Brain pericyte (primary cell): ENCODE measurements around the gene PRKCE.

Source experiments
- DNase-seq: peaks from one replicate; pipeline ENCODE4 v3.0.0-alpha.2; 2012; ENCODE audit warnings: low read depth, low spot score

The PRKCE gene

DNA sequence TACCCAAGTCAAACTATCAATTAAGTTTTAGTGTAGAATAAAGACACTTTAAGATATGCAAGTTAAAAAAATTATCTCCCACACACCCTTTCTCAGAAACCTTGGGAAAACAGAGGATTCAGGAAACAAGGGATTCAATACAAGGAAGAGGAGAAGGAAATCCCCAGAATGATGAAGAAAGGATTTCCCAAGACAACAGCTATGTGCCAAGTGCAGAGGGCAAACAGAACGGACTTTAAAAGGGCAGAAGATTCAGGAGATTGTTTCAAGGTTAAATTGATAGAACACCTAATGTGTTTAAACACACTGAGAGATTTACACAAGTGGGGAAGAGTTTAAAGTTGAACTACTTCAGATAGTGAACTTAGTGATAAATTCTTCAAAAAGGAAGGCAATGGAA, 574.3 kb downstream of the PRKCE start:
- DNase-seq: no peak

DNA sequence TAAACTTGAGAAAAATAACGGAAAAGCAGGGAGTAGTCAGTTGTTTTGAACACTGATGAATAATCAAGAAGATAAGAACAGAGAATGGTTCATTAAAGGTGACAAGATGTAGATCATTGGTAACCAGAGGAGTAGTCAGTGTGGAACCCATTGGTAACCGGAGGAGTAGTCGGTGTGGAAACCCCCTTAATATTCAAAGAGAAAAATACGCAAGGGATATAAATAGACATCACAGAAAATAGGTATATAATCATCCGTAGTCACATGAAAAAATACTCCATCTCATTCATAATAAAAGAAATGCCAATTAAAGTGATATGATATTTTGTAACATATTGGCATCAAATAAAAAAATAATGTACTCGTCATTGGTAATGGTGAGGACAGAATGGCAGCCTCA, 575.1 kb downstream of the PRKCE start:
- no peak for DNase-seq

DNA sequence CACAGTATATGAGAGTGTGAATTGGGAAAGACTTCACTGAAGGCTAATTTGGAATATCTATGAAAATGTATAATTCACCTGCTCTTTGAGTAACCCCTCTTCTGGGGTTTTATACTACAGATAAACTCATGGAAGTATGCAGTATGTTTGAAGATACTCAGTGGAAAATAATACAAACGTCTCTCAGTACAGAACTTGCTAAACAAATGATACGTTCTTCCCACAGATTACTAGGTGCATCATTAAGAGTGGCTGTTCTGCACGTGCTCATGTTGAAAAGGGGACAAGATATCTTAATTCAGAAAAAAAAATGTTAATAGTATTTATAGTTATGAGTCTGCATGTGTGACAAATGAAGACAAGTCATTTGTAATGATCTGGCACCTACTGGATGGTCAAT, 575.5 kb downstream of the PRKCE start:
- DNase-seq: no peak

DNA sequence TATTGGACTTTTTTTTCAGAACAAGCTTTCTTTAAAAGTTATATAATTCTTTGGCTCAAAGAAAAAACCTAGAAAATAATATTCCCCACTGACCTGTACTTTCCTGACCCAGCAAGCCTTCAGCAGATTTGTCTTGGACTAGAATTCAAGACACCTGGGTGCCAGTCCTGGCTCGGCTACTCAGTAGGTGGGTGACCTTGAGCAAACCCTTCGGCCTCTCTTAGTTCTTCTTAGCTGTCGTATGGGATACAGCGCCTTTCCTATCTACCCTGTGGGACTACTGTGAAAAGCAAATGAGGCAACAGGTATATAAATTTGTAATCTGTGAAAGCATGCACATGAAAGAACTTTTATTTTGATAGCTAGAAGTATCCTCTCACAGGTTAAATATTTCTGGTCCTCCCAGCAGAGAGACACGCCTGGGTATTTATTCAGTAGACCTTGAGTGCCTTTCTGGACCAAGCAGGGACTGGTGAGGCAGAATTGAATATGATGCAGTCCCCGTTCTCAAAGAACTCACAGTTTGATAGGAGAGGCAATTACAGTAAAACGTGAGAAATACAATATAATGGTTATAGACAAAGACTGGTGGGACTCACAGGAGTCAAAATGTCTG, 576.3 kb downstream of the PRKCE start:
- no peak for DNase-seq

DNA sequence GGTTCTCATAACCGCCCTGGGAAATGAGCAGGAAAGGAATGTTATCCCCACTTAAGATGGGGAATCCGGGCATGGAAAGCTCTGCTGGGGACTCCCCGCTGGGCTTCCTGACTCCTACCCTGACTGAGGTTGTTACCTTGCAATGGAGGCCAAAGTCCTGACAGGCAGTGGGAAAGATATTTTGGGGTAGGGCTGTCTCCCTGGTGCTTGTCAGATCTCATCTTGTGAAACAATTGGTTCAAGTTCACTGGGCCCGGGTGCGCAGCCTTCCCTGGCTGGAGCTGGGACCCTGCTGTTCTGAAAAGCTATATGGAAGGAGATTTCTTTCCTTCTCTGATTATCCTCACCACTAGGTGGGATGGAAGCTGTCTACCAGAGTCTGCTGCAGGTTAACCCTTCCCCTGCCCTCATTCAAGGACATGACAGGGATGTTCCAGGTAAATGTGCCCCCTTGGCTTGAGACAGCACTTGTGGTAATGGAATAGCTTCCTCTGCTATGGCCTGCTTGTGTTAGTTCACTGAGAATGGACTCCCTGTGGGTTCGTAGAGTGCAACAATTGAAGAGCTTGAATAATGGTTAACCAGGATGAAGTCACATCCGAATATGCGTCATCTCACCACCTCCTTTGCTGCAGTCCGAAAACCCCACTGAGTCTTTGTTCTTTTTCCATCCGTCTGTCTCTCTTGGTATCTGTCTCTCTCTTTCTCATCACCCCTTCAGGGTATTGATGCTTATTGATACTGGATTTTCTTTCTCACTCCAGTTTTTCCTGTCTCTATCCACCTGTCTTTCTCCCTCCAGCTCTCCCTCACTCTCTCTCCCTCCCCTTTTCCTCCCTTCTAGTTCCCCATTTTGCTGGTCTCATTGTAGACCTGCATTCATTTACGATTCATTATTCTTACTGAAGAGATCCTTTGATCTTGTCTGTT, 577.9 kb downstream of the PRKCE start:
- no peak for DNase-seq

DNA sequence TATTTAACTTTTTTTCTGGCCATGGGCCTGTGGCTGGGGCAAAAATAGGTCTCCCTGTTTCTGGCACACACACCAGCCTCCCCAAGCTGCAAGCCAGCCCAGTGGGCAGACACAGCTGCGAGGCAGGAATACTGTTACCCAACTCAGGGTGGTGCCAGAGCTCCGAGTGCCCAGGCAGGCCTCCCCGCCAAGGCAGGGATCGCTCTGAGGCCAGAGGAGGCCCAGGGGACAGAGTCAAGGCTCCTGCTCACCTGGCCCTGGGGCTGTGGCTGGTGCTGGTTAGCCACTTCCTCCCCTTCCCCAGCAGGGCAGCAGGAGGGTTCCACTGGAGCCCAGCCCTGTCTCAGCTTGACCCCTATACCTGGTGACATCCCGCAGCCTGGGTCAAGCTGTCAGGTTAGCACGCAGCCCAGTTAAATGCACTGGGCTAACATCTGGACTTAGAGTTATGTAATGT, 578.7 kb downstream of the PRKCE start:
- no peak for DNase-seq

DNA sequence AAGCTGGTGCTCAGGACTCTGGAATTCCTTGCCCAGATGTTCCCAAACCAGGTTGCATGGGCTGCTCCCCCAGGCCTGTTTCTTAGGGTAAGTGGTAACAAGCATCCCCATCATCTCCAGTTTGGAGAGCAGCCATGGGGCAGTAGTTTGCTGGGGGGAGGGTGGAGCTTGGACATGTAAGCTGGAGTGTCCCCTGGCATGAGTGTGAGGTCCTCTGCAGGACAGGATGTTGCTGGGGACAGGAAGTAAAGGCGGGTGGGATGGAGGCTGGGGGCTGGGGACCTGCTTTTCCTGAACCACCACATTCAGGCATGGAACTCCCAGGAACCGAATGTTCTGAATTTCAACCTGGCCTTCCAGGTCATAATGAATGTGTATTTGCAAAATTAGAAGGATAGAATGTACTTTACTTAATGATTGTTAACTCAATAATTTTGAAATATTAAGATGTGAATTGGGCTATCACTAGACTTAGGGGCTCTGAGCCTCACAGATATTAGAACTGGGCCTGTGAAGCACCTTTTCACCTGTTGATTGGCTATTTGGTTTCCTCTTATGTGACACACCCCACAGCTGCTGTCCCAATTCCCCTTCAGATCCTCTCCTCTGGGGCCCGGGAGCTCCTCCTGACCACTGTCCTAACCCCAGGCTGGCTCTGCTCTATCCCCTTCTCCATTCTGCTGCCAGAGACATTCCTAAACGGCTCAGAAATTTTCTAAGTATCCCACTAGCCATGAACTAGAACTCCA, 579.4 kb downstream of the PRKCE start:
- no peak for DNase-seq

DNA sequence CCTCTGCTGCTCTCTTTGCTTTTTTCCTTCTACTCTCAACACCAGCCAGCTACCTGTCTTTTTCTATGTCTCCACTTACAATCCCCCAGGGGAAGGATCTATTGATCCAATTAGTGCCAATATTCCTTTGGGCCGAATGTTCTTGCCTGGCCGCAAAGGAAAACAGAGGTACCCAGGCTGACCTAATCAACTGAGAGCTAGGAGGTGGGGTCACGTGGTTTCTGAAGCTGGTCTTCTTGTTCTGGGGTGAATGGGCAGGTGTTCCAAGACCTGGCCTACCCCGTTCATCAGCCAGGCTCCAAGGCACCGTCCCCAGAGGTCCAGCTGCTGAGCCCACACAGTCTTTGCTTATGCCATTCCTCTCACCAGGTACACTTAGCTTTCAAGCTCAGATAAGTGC, 580.2 kb downstream of the PRKCE start:
- no peak for DNase-seq

DNA sequence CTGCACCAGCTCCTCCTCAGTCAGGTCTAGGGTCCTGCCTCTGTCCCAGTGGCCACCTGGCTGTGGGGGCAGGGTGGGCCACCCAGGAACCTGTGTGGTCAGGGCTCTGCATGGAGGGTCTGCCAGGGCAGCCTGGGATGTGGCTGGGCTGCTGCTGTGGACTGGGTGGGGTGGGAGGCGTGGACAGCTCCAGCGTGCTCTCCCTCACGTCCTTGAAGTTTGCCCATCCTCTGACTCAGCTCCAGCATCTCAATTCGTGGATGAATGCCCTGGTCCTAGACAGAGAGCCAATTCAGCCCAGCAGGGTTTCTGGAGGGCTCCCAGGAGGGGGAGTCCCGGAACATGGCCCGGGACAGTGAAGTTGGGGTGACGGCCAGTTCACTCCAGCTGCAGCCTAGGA, 581.4 kb downstream of the PRKCE start:
- DNase-seq: no peak

DNA sequence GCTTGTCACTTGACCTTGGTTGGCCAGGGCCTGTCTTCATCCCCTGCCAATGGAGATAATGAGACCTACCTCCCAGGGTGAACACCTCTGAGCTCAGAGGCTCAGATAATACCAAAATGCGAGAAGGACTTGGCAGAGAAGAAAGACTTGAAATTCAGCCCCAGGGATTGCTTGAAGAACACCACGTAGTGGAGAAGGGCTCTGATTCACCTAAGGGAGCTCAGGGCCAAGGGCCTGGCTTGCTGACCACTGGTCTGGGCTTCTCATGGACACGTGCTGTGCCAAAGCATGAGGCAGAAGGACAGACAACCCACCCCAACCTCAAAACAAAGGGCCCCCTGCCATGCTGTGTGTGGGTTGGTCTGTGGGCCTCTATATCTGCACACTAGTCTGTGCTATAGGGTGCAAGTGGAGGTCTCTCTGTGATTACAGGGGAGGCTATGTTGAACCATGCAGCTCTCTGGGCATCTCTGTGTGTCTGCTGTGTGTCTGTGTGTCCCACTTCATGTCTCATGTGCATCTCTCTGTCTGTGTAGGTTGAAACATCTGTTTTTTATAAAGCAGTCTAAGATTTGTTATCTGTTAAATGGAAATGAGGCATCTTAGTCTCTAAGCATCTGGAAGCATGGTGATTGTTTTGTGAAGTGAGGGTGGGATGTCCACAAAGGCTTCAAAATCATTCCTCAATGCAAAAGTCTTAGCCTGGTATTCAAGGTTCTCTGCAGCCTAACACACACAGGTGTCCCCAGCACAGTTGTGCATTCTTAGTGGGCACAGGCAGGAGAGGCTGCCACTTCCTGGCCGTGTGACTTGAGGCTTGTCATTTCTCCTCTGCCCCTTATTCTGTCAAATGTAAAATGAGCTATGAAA, 584.8 kb downstream of the PRKCE start:
- no peak for DNase-seq

DNA sequence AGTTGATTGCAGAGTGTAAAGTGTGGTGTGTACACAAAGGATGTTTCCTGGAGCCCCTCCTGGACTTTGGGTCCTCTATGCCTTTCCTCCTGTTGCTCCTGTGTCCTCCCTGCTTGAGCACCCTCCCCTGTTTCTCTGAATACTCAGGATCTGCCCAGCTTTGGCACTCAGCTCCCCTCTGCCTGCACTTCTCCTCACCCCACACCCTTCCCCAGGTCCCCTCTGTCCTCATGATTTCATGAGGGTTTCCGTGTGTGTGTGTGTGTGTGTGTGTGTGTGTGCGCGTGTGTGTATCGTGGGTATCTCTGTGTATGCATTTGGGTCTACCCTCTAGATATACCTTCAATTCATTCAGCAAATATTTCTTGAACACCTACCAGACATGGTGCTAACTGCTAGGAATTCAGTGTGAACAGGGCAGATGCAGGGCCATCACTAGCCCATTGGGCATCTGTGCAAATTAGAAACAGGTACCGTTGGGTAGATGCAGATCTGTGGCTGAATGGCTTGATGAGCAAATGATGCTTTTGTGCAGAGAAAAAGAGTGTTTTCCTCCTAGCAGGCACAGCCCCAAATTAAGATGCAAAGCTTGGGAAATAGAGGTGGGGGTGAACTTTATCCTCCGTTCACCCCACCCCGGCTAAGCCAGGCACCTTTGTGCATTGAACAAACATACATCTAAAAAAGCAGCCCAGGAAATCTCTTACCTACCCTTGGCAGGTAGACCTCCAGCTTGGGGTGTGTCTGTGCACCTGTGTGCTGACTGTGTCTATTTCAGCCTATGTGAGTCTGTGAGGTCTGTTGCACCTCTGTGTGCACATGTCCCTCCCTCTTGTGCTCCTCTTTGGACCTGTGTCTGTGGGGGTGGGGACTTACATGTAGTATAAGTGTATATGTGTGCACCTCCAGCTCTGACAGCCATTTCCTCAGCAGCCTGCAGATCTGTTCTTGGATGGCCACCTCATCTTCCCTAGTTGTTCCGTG, 585.7 kb downstream of the PRKCE start:
- no peak for DNase-seq
